Skin epidermis (tissue), 12 donors: ENCODE results near the gene SHLD3.
A peak's percentile ranks its signal among the peaks of the same experiment; 100 is the strongest.
"Not testable (repeated sequence)": the region's sequence is repeated elsewhere in the genome, so short reads cannot be mapped to it uniquely, and the experiment has no call there.

Experiments
- H3K27ac ChIP-seq, 21 experiments: fragments of 200-600 bp; sonication (generic) in 11 of 21; one replicate each; pipeline ENCODE4 v1.5.0; 2020; ENCODE audit warnings: mild to moderate bottlenecking in 3 of 21, inconsistent platforms in 2 of 21, moderate library complexity in 2 of 21
- H3K4me3 ChIP-seq, 7 experiments: fragments of 200-600 bp; sonication (generic) in 2 of 7; one replicate each; pipeline ENCODE4 v1.5.0; 2020; ENCODE audit warnings: inconsistent platforms in 2 of 7, mild to moderate bottlenecking in 2 of 7, moderate library complexity in 1 of 7

Gene SHLD3

DNA sequence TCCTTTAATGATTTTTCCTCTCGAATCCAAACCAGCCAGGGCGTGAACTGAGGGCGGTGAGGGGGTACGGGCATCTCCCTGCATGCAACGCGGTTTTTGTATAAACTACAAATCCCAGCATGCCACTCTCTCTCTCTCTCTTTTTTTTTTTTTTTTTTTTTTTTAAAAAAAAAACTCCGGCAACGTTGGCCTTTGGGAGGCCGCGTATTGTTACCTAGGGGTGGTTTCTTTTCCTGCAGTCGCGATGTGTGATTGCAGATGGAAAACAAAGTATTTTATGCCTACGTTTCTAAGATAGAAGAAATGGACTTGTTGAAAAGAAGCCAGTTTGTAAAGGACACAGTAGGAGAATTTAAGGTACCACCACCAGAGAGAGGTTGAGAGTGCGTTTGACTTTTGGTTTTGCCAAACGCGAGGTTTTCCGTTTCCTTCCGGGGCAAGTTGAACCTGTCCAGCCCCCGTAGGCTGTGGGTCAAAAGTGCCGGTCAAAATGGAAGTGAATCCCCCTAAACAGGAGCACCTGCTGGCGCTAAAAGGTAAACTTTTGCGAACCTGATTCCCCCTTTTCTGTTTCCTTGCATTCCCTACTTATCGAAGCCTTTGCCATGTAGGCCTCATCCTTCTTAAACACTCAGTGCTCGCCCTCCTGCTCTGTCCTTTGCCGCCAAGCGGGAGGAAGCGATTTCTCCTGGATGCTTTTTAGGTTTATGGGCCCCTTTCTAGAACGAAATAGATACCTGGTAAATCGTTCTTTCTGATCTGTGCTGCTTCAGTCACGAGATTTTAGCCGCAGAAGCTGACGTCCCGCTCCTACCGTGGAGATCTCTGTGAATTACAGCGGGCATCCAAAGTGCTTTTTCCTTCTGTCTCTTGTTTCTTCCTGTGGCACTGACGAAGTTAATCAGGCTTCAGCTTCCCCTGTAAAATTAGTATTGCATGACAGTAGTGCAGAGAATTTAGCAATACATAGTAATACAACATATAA, at the start of gene SHLD3, which contains the start of gene TRAPPC13:
Gene SHLD3, plus strand, starts transcription at position 457 of the 985 bp plus-strand sequence. CDS start 4,561 bp downstream, outside the sequence.
Gene TRAPPC13, plus strand, starts transcription at position 457 of the 985 bp plus-strand sequence. Its CDS starts 34 bp downstream, at position 491.
- Histone ChIP-seq H3K4me3 (peak within 1 kb of the TSS; percentile 71 to 93 (median 77)), H3K27ac (peak within 1 kb of the TSS; percentile 67 to 91 (median 83))

DNA sequence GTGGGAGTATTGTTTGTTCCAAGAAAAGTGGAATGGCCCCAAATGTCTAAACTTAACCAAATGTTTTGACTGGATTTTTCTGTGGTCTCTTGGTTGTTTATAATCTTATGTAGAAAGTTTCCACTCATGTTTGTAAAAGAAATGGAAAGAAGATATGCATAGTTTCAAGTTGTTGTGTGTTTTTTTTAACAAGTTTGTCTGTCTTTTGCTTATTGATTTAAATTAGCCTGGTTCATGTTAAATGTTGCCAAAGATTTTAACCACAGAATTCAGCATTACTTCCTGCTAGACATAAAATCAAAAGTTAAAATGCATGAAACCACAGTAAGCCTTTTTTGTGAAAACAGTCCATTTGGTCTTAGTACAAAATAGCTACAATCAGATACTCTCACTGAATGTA, 47.7 kb upstream of the SHLD3 start:
- Histone ChIP-seq H3K27ac (no peak overlapping the region), H3K4me3 (no peak overlapping the region)

DNA sequence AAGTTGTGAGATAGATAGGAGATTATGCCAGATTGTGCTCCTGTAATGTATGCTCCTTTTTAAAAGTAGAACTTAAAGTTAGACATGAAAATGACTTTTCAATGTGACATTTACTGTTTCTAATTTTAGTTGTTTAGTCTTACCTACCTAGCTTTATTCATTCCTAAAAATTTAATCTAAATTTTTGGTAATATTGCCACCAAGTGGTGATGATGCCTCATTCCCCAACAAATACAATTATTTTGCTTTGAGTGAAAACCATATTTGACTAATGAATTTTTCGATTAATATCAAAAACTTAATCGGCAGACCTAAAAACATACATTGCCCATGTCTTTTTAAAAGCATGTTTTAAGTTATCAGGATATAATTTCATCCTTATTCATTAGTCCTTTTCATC, 36.1 kb upstream of the SHLD3 start:
- Histone ChIP-seq H3K4me3 (no peak overlapping the region), H3K27ac (no peak overlapping the region)

- H3K4me3 ChIP-seq, H3K27ac ChIP-seq: not testable (repeated sequence)
These were observed 23.1 kb upstream of the SHLD3 start for GRCh38 chr5:65601761-65602160.

- Histone ChIP-seq H3K27ac (no peak overlapping the region), H3K4me3 (no peak overlapping the region)
These were observed 13.3 kb upstream of the SHLD3 start for GRCh38 chr5:65611524-65611923.

DNA sequence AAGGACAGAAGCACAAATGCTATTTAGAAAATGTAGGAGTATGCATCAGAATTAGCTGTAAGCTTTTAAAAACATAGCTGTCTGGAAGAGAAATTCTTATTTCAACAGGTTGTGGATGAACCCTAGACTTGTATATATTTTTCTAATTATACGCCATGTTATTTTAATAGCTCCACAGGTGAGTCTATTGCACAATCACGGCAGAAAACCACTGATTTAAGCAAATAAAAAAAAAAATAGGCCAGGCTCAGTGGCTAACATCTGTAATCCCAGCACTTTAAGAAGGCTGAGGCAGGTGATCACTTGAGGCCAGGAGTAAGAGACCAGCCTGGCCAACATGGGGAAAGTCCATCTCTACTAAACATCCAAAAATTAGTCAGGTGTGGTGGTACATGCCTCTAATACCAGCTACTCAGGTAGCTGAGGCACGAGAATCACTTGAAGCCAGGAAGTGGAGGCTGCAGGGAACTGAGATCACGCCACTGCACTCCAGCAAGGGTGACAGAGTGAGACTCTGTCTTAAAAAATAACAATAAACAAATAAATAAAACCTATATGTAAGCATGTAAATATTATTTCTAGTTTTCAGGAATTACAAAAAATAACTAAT, 12.4 kb upstream of the SHLD3 start:
- H3K27ac ChIP-seq = no peak overlapping the region
- no peak overlapping the region for H3K4me3 ChIP-seq

DNA sequence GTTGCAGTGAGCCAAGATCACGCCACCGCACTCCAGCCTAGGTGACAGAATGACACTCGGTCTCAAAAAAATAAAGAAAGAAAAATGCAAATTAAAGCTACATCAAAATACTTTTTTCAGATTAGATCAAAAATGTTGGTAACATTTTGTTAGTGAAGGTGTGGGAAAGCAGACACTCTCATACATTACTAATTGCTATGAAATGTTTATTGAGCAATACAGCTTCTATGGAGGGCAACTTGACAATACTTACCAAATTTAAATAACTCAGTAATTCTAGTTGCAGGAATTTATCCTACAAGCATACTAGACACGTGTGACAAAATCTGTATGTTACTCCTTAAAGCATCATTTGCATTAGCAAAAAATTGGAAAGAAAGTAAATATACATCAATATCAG, 4.8 kb upstream of the SHLD3 start:
- Histone ChIP-seq H3K4me3 (no peak overlapping the region), H3K27ac (no peak overlapping the region)

- H3K27ac ChIP-seq, H3K4me3 ChIP-seq: not testable (repeated sequence)
These were observed 2.9 kb upstream of the SHLD3 start for GRCh38 chr5:65621961-65622360.

GRCh38 chr5:65623482-65623881, 1.3 kb upstream of the SHLD3 start:
- Histone ChIP-seq H3K4me3 (peak overlapping the region; percentile 71 to 93 (median 77)), H3K27ac (peak overlapping the region in 19 of 21 experiments; percentile 67 to 91 (median 83))

GRCh38 chr5:65624025-65624570, 729 bp upstream of the SHLD3 start, which contains the start of gene TRIM23:
TRIM23 (minus strand) TSS chr5:65624333; CDS start chr5:65624274, 59 bp downstream.
- H3K4me3 ChIP-seq = peak within 1 kb of the TSS; percentile 71 to 93 (median 77)
- peak within 1 kb of the TSS; percentile 67 to 91 (median 83) for H3K27ac ChIP-seq

DNA sequence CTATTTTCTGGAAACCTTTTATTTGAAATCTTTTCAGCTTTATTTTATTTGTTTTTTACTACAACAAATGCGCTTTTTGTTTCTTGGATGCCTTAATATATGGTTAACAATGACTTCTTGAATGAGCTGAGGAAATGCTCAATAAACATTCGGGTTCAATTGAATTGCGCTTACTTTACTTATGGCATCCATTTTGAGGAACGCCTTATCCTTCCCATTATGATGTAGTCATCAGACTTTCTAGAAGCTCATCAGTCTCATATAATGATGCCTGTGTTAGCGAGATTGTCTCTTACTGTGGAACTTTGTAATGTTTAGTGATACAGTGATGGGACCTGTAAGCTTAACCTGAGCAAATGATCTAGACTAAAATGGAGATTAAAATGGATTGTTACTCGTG, 916 bp downstream of the SHLD3 start:
- Histone ChIP-seq H3K27ac (peak overlapping the region in 12 of 21 experiments; percentile 67 to 91 (median 84)), H3K4me3 (peak overlapping the region; percentile 71 to 93 (median 77))

DNA sequence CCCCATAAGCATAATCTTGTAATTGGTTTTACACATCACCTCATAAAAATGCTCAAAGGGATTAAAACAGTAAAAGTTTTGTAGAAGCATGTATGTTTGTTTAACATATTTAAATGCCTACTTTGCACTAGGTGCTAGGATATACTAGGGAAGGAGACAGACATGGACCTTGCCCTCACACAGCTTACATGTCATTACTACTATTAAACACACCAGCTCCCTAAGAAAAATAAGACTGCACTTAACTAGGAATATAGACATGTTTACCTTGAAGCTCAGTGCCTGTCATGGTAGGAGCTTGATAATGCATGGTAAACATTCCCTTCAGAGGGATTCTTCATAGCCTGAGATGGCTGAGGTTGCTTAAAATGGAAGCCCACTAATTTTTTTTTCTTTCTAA, 6.2 kb downstream of the SHLD3 start:
- Histone ChIP-seq H3K4me3 (no peak overlapping the region), H3K27ac (no peak overlapping the region)

- Histone ChIP-seq H3K27ac (no peak overlapping the region), H3K4me3 (no peak overlapping the region)
These were observed 15.4 kb downstream of the SHLD3 start for GRCh38 chr5:65640240-65640639.

DNA sequence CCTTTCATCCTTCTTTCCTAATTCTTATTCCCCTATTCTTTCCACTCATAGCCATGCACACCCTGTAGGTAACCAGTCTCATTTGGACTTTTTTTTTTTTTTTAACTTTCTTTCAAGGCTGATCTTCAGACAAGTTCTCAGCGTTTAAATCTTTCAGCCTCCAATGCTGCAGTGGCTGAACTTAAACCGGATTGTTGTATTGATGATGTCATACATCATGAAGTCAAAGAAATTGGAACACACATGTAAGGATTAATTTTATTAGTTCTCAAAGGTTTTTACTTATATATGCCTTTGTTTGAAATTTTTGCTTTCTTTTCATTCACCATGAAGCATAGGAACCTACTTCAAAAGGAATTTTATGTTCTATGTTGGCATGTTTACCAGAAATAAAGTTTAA, 22.1 kb downstream of the SHLD3 start:
- Histone ChIP-seq H3K27ac (no peak overlapping the region), H3K4me3 (no peak overlapping the region)

DNA sequence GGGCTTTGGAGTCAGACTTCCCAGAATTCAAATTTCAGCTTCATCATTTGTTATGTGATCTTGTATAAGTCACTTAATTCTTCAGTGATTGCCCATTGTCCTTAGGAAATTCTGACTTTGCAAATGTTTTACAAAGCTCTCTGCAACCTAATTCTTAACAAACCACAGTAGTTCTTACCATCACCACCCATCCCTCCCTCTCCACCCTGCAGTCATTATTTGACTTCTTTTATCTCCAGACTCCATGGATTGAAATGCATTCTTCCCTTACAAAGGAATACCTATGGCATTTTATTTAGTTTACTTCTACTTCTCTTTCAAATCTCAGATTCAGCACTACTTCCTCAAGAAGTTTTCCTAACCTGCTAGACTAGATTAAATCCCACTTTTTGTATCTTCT, 23.1 kb downstream of the SHLD3 start:
- Histone ChIP-seq H3K4me3 (no peak overlapping the region), H3K27ac (no peak overlapping the region)

DNA sequence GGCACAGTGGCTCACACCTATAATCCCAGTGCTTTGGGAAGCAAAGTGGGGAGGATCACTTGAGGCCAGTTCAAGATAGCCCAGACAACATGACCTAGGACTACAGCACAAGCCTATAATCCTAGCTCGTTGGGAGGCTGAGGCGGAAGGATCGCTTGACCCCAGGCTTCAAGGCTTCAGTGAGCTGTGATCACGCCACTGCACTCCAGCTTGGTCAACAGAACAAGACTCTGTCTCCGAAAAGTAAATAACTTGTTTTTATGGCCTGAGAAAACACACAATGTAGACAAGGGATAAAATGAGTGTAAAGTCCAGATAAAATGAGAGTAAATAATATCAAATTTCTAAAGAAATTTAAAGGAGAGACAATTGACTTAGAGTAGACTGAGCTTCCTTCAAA, 26.3 kb downstream of the SHLD3 start:
- Histone ChIP-seq H3K27ac (no peak overlapping the region), H3K4me3 (no peak overlapping the region)

DNA sequence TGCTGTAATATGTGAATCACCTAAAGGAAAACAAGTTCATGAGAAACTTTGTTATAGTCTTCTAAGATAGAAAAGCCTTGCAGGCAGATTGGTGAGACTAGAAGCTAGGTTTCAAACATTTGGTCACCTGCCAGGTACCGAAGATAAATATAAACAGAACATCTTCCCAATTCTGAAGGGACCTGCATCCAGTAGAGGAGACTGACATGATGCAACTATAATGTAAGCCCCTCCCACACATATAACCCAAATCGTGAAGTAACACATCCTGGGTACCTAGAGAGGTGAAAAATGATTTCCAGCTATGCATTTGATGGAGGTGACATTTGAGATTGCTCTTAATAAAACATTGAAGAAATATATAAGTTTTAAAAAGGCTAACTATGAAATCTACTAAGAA, 29.9 kb downstream of the SHLD3 start:
- Histone ChIP-seq H3K27ac (no peak overlapping the region), H3K4me3 (no peak overlapping the region)

DNA sequence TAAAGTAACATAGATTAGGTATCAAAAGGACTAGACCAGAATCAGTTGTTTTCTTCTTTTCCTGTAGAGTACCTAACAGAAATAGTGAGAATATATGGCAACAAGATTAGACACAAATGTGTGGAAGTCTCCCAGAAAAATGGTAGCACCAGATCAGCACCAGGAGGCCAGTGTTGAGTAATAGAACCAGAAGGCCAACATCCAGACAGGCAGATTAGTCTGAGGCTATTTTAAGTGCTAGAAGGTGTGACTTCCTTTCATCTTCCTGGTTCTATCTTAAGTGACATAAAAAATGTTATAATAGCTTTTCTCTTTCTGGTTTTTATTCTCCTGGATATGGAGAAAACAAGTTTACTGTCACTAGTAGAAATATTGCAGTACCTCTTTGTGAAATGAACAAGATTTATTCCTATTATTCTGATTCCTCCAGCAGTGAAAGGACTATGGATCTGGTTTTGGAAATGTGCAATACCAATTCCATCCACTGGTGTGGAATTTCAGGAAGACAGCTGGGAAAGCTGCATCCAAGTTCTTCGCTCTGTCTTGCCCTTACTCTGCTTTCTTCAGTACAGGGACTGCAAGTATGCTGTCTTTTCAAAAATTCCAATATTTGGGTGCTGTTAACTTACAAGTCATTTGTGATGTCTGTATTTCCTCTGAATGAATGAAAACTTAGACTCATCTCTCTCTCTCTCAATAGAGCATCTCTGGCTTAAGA, 39.1 kb downstream of the SHLD3 start:
- Histone ChIP-seq H3K27ac (no peak overlapping the region), H3K4me3 (no peak overlapping the region)

GRCh38 chr5:65668696-65669095, 43.9 kb downstream of the SHLD3 start:
- no peak overlapping the region for H3K4me3 ChIP-seq
- no peak overlapping the region for H3K27ac ChIP-seq

DNA sequence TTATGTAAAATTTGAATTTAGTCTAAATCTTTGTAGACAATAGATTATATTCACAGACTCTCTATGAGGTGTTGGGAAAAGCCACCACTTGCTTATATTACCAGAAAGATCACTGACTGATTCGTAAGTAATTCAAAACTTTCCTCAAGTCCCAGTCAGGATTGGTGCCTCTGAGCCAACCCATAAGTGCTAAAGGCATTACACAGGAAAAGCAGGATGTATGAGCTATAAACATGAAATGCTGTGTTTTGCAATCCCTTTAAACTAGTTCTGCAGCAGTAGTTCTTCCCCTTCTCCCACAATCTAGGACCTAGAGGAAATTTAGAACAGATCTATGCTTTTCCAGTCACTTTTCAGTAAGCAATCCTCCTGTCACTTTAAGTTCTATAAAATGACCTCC, 48.0 kb downstream of the SHLD3 start:
- peak overlapping the region in 1 of 21 experiments; percentile 9 for H3K27ac ChIP-seq
- H3K4me3 ChIP-seq = no peak overlapping the region
